Measurements from ENCODE around the gene C4orf50.
A peak's percentile ranks its signal among the peaks of the same experiment; 100 is the strongest.

The C4orf50 gene

GRCh38 chr4:6018331-6018730, at the start of gene C4orf50:
Gene C4orf50 (minus strand): TSS chr4:6018431.
- DNase-seq (ENCODE audit: low read depth, low spot score): no peak

DNA sequence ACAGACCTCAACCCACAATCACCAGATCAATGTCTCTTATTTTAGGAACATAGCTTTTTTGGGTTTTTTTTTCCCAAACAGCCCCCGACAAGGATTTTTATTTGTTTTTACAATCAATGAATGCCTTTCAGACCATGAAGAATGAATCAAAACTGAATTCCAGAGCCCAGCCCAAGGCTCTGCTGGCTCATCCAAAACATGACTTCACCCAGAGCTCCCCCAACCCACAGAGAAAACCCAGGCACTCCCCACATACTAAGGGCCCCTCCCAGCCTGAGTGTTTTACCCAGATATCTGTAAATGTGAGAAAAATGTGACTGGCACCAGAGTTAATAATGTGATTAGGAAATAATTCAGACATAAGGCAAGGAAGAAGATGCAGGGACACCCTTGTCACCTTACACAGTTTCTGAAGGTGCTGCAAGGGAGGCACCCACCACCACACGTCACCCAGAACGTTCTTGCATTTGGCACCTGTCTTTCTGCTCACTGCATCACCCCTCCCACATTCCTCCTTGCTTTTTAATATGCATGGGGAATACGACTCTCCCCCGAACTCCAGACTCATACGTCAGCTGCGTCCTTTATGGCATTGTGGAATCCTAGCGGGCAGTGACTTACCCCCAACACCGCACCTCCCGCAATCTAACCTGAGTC, 47.8 kb upstream of the C4orf50 start:
- DNase-seq (ENCODE audit: low read depth, low spot score): no peak

GRCh38 chr4:6065166-6065565, 46.9 kb upstream of the C4orf50 start:
- no peak for DNase-seq (ENCODE audit: low read depth, low spot score)

DNA sequence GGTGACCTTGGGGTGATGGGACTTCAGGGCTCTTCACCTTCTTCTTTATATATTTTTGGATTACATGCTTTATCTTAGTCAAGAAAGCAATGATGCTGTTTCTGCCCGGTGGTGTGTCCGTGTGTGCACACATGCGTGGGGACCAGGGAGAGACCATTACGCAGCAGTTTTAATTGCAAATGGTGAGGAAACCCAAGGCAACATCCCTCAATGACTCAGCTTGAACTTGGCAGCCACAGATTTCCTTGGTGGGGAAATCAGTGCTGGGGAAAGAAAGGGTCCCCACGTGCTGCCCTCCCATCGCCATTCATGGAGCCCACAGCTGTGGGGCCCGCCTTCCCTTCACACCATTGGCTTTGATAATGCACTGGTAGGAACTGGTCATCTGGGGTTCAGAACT, 46.2 kb upstream of the C4orf50 start:
- no peak for DNase-seq (ENCODE audit: low read depth, low spot score)

GRCh38 chr4:6063684-6064083, 45.5 kb upstream of the C4orf50 start:
- DNase-seq (ENCODE audit: low read depth, low spot score): no peak

DNA sequence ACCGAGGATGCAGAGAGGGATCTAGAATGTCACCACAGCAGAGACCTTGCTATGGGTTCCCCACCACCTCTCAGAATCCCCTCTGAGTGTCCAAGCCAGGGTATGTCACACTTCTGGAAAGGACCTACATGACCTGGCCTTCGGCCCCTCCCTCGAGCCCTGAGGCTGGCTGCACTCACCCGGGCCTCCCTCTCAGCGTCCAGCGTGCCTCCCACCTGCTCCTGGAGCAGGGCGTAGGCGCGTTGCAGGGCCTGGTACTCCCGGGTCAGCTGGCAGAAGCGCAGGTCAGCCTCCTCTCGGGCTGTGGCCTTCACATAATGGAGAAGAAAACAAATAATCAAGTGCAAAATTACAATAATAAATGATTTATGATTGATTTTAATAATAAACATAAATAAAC, 43.9 kb upstream of the C4orf50 start:
- DNase-seq (ENCODE audit: low read depth, low spot score): no peak

DNA sequence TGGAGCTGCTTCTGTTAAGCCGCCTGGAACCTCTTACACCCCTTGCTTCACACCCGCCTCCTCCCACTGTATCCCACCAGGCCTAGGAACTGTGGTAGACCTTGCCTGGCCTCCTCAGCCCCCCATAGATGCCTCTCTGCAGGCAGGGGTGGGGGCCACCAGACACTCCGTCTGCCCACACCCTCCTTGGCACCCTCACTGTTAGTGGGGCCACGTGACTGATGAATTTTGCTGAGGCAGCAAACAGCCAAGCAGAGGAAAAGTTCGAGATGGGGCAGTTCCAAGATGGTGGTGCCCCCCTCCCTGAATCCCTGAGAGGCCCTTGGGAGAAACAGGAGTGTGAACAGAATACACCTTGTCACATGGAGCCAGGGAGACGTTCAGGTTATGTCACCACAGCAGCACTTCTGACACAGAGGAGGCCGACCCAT, 41.2 kb upstream of the C4orf50 start:
- DNase-seq (ENCODE audit: low read depth, low spot score): no peak

DNA sequence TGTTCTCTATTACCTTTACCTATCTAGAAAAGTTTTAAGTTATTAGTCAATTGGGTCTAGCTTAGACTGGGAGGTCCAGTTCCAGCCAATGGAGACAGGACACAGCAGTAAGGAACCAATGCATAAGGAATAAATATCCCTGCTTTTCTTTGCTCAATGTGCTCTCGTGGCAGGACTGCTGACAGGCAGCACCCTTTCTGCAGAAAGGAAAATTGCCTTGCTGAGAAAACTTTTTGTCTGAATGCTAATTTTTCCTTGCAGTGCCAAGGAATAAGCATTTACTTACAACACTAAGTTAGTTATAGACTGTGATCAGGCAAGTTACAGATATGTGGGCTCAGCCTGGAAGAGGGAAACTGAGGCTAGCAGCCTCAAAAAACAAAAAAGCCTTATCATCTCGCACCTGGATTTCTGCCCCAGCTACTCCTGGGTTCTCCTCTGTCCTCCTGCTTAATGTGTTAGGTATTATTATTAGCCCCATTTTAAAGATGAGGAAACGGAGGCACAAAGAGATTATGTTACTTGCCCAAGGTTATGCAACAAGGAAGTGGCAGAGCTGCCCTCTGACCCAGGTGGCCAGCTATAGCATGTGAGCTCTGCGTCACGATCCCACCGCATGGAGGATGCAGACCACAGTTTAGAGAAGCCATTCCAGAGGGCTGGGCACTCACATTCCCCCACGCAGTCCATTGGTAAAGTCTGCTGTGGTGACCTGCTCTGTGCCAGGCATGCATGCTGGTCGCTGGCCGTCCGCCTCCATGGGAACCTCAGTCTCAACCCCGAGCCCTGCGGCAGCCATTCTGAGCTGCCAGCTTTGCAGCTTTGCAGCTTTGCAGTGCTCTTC, 40.5 kb upstream of the C4orf50 start:
- DNase-seq (ENCODE audit: low read depth, low spot score): no peak

GRCh38 chr4:6056976-6057766, 38.9 kb upstream of the C4orf50 start:
- no peak for DNase-seq (ENCODE audit: low read depth, low spot score)

DNA sequence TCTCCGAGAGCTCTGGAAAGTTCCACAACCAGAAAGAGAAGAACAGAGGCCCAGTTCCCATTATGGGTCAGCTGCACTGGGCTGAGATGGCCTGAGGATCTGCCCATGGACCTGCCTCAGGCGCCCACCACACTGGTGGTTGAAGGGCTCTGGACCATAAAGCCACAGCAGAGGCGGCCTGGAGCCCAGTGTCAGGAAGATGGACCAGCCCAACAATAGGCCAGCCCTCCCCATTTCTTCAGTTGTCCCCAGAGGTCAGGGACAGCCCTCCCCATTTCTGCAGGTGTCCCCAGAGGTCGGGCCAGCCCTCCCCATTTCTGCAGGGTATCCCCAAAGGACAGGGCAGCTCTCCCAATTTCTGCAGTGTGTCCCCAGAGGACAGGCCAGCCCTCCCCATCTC, 37.2 kb upstream of the C4orf50 start:
- DNase-seq (ENCODE audit: low read depth, low spot score): no peak

- DNase-seq (ENCODE audit: low read depth, low spot score): no peak
Measured at GRCh38 chr4:6055030-6055429, 36.8 kb upstream of the C4orf50 start.

GRCh38 chr4:6054162-6054922, 36.1 kb upstream of the C4orf50 start:
- DNase-seq (ENCODE audit: low read depth, low spot score): no peak

GRCh38 chr4:6052679-6053078, 34.4 kb upstream of the C4orf50 start:
- no peak for DNase-seq (ENCODE audit: low read depth, low spot score)

DNA sequence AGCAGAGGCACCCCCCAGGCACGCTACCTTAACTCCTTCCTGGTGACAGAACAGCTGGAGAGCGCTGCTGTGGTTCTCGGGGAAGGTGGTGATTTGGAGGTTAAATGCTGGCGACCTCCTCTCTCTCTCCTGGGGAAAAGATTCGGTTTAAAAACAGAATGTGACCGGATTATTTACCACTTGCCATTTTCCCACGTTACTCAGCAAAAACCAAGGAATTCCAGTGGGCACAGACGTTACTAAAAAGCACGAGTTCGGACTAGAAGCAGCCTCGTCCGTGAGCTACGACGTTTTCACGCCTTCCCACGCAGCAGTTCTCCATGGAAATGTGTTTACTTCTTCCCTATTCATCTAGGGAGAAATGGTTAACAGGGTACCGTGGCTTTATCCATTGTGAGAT, 32.3 kb upstream of the C4orf50 start:
- DNase-seq (ENCODE audit: low read depth, low spot score): no peak

- no peak for DNase-seq (ENCODE audit: low read depth, low spot score)
Measured at GRCh38 chr4:6049985-6050384, 31.8 kb upstream of the C4orf50 start.

DNA sequence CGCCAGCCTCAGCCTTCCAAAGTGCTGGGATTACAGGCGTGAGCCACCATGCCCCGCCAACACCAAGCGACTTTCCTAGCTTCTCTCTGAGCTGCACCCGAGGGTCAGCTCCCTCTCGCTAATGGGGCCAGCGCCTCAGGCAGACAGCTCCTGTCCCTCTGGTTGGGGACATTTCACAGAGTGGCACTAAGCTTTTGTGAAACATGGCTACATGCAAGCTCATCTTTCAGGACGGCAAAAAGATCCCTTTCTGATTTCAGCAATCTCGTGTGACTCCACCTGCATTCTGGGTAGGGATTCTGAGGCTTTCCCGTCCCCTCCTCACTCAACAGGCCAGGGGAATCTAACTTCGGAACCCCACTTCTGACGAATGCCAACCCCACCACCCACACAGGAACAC, 31.0 kb upstream of the C4orf50 start:
- no peak for DNase-seq (ENCODE audit: low read depth, low spot score)

GRCh38 chr4:6048537-6048936, 30.3 kb upstream of the C4orf50 start:
- no peak for DNase-seq (ENCODE audit: low read depth, low spot score)

DNA sequence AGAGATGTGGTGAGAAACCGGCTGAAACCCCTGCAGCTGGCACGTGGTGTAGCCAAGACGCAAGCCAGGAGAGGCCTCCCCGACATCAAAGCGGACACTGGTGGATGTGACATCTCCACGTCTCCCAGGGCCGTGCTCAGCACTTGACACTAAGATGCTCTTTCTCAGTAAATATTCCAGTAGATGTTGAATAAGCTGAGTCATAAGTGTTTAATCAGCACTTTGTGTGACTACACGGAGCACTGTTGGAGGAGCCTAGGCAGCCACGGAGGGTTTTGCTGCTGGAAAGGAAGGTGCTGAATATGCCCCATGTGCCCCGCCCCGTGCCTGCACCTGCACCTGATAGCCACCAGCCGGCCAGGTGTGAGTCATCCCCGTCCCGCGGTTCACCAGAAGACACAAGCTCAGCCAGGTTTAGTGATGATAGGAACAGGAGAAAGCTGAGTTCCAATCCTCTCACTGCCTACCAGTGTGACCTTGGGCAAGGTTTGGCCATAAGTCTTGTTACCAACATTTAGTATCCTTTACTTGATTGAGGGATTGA, 29.0 kb upstream of the C4orf50 start:
- peak; percentile 15 for DNase-seq (ENCODE audit: low read depth, low spot score)

DNA sequence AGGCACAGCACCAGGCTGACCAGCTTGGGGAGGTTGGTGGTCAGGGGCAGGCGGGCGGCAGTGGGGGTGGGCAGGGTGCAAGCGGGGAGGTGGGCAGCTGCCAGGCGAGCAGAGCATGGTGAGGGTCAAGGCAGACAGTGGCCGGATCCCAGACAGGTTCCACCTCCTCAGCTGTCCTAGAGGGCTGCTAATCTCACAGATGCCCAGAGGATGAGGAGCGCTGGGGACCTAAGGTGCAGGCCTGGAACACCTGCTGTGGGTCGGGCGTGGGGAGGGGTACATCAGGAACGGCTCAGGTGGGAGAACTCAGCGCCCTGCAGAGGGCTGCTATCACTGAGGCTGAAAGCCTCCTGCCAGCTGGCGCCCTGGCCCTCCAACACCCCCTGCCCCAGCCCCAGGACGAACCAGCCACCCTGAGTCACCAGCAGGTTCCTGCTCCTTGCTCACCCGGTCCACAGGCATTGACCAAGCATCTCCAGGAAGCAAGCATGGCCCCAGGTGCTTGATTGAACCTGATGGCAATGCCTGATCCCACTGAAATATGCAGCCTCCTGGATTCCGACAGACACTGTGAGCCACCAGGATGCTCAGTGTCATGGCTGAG, 28.4 kb upstream of the C4orf50 start:
- no peak for DNase-seq (ENCODE audit: low read depth, low spot score)

GRCh38 chr4:6044805-6045204, 26.6 kb upstream of the C4orf50 start:
- DNase-seq (ENCODE audit: low read depth, low spot score): peak; percentile 36

DNA sequence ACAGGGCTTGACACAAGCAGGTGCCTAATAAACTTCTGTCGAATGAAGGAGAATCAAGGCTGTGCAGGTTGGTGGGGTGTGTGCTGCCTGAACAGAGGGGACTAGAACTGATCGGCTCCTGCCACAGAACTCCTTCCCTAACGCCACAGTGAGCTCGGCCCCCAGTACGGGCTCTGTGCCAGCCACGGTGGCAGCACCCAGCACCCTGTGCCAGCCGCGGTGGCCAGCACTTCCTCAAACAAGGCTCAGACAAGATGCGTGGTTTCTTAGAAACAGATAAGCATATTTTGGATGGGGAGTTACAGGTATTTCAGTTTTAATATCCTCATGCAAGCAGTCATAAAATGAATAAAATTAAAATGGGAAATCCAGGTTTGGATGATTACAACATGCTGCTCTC, 26.0 kb upstream of the C4orf50 start:
- no peak for DNase-seq (ENCODE audit: low read depth, low spot score)
